Esophagus muscularis mucosa (tissue), 4 donors: Measurements from ENCODE around the gene THADA. TPM values are rescaled to one million over a fixed set of nuclear protein-coding genes. Genes with fewer than 3 reads are reported as not detected.

Source experiments
- DNase-seq: peaks from one replicate; pipeline ENCODE4 v3.0.0-alpha.2; 2017; ENCODE audit errors: extremely low spot score
- H3K27ac ChIP-seq, 4 donors: fragments of 200-600 bp; sonication (generic); replicated peaks in 1 of 4; 1 replicate in 3 of 4; 2 replicates in 1 of 4; pipeline ENCODE4 v1.5.1; 2016 to 2019; ENCODE audit warnings: mild to moderate bottlenecking in 1 of 4
- H3K27me3 ChIP-seq, 4 donors: fragments of 200-600 bp; sonication (generic); one replicate each; pipeline versions ENCODE4 v1.5.1 to v1.6.0; 2016 to 2019
- H3K36me3 ChIP-seq, 4 donors: fragments of 200-600 bp; sonication (generic); one replicate each; pipeline ENCODE4 v1.5.1; 2016 to 2019
- H3K4me1 ChIP-seq, 4 donors: fragments of 200-600 bp; sonication (generic); one replicate each; pipeline ENCODE4 v1.5.1; 2016 to 2019
- H3K4me3 ChIP-seq, 4 donors: fragments of 200-600 bp; sonication (generic); 1 replicate in 2 of 4; 2 replicates in 2 of 4; pipeline ENCODE4 v1.5.1; 2016 to 2019; ENCODE audit warnings: mild to moderate bottlenecking in 4 of 4, moderate library complexity in 1 of 4
- H3K9me3 ChIP-seq, 4 donors: fragments of 200-600 bp; sonication (generic); 1 replicate in 3 of 4; 2 replicates in 1 of 4; pipeline ENCODE4 v1.5.1; 2016 to 2019
- EP300 ChIP-seq: sonication (generic); formaldehyde crosslinking; IDR thresholded peaks from one replicate; pipeline ENCODE4 v1.6.1; 2017; ENCODE audit warnings: antibody characterized with exemption
- POLR2A ChIP-seq: fragments of 450-650 bp; IDR thresholded peaks from one replicate; pipeline ENCODE4 v1.6.1; 2017; ENCODE audit warnings: antibody characterized with exemption, moderate library complexity, mild to moderate bottlenecking, low read depth
- POLR2AphosphoS5 ChIP-seq, 2 donors: sonication (generic); formaldehyde crosslinking; IDR thresholded peaks; one replicate each; pipeline ENCODE4 v1.6.1; 2017; ENCODE audit warnings: antibody characterized with exemption in 2 of 2
- WGBS: methylation state at CpG from one replicate; pipeline ENCODE4 v1.1.5; 2018; 5-methylcytosine and 5-hydroxymethylcytosine counted together
- intact Hi-C: fragments of 100-400 bp; cut with DNase I; formaldehyde crosslinking; loops from one replicate; pipeline ENCODE4 v1.15.1; 2023
- total RNA-seq, 4 donors: library from RNA; depleted of rRNA; stranded (reverse); fragments of >200 nt; gene quantifications; one replicate each; pipeline versions ENCODE4 v1.1.0 to v1.2.1, GENCODE V29; 2016
- TF ChIP-seq, protein P1 (sequence below), 3 experiments: fragments of 200-600 bp in 2 of 3; fragments of 450-650 bp in 1 of 3; sonication (generic) in 2 of 3; IDR thresholded peaks; one replicate each; pipeline ENCODE4 v1.5.1; 2017 to 2019; ENCODE audit warnings: antibody characterized with exemption in 3 of 3, mild to moderate bottlenecking in 2 of 3, moderate library complexity in 1 of 3

The THADA gene
- total RNA-seq, 4 donors from 2014 or later = 17.2 to 28.7 (median 21.3) TPM

DNA sequence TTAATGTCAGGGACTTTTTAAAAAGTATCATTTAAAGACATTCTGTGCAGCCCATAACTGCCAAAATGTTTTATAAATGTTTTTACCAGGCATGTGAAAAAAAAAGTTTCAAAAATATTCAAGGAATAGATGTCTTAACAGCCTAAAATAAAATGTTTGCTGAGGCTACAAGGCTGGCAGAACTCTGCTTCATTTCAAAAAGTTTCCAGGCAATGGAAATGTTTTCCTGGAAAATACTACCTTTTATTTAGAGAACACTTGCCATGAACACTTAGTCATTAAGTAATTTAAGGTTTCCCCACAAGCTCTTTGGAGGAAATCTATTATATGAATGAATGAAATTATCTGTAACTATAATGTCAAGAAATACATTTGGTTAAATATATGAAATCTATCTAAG is 68.8 kb downstream of the THADA start:
- Histone ChIP-seq H3K4me3 (no peak overlapping the region), H3K9me3 (no peaks in the 10 kb centered on the region), H3K27me3 (no peaks in the 10 kb centered on the region), H3K4me1 (peaks cover 0 to 43% (median 36%) of the 10 kb centered on the region in 4 donors), H3K27ac (peak overlapping the region; percentile 59 to 72 (median 66)), H3K36me3 (no peaks in the 10 kb centered on the region)
- DNase-seq = no peak
- TF ChIP-seq EP300 (no peak), POLR2A (no peak), POLR2AphosphoS5 (IDR thresholded peaks at IDR 0.05) (peak in 1 of 2 donors; percentile 42)
- TF ChIP-seq, protein P1, sequence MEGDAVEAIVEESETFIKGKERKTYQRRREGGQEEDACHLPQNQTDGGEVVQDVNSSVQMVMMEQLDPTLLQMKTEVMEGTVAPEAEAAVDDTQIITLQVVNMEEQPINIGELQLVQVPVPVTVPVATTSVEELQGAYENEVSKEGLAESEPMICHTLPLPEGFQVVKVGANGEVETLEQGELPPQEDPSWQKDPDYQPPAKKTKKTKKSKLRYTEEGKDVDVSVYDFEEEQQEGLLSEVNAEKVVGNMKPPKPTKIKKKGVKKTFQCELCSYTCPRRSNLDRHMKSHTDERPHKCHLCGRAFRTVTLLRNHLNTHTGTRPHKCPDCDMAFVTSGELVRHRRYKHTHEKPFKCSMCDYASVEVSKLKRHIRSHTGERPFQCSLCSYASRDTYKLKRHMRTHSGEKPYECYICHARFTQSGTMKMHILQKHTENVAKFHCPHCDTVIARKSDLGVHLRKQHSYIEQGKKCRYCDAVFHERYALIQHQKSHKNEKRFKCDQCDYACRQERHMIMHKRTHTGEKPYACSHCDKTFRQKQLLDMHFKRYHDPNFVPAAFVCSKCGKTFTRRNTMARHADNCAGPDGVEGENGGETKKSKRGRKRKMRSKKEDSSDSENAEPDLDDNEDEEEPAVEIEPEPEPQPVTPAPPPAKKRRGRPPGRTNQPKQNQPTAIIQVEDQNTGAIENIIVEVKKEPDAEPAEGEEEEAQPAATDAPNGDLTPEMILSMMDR (IDR thresholded peaks at IDR 0.05) = no peak
- intact Hi-C loops = no loop called here

DNA sequence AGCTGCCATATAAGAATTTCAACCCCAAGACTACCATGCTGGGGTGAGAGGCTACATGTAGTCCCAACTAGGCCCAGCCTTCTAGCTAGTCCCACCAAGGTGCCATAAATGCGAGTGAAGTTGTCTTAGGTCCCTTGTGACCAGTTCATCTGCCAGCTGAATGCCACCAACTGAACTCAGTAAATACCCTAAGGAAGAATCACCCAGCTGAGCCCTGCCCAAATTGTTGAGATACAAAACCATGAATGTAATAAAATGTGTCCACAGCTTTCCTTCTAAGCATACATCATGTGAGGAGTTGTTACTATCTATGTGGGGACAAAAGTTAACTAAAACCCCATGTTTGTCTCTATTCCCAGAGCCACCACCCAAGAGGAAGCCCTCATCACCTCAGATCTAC is 70.3 kb downstream of the THADA start:
- H3K4me1 ChIP-seq = peaks cover 0 to 46% (median 38%) of the 10 kb centered on the region in 4 donors
- TF ChIP-seq POLR2AphosphoS5 (IDR thresholded peaks at IDR 0.05) = no peak
- TF ChIP-seq, protein P1 (IDR thresholded peaks at IDR 0.05) = no peak
- TF ChIP-seq EP300 = no peak
- no peak for TF ChIP-seq POLR2A
- no peaks in the 10 kb centered on the region for H3K27me3 ChIP-seq
- no peak for DNase-seq
- intact Hi-C loops = no loop called here
- no peaks in the 10 kb centered on the region for H3K9me3 ChIP-seq
- 100% methylated on average over 1 of the region's 1 CpG for WGBS
- no peaks in the 10 kb centered on the region for H3K36me3 ChIP-seq
- H3K4me3 ChIP-seq = no peak overlapping the region
- peak overlapping the region; percentile 59 to 72 (median 66) for H3K27ac ChIP-seq

DNA sequence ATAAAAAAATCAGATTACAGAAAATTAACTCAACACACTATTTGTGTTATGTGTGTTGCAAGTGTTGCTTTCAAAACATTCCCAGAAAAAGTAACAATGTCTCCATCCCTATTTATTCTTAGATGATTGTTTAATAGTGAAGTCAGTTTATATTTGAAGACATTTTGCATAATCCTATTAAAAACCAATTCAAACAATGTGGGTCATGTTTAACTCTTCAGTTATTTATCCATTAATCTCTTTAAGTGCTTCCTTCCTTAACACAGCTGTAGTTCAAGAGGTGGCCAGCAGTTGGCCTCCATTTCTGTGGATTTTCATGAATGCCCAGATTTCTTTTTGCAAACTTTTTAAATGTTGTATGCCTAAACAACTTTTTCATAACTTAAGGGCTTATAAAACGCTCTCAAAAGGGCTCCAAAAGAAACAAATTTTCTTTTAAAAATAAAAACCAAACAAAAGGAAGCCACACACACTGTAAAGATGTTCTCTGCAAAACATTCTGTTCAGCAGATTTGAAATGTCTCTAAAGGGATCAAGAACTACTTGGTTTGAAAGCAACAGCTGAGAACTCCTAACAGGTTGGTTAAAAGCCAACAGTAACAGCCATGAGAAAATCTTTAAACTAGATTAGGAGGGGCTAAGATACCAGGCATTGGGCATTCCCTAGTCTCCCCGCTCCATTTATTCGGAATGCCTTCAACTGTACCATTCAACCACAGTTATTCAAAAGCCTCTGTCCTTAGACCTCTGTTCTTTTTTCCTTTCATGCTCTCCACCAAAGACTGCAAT is 71.5 kb downstream of the THADA start:
- H3K4me3 ChIP-seq = no peak overlapping the region
- H3K9me3 ChIP-seq = no peaks in the 10 kb centered on the region
- H3K4me1 ChIP-seq = peaks cover 10 to 57% (median 48%) of the 10 kb centered on the region in 4 donors
- no peak for DNase-seq
- peak overlapping the region in 3 of 4 donors; percentile 43 to 72 (median 69) for H3K27ac ChIP-seq
- WGBS = 75% methylated on average over 3 of the region's 3 CpGs
- no peaks in the 10 kb centered on the region for H3K36me3 ChIP-seq
- no peaks in the 10 kb centered on the region for H3K27me3 ChIP-seq
- intact Hi-C loops = no loop called here
- TF ChIP-seq, protein P1 (IDR thresholded peaks at IDR 0.05) = peak; percentile 38 to 61 (median 46)
- no peak for TF ChIP-seq POLR2AphosphoS5 (IDR thresholded peaks at IDR 0.05)

DNA sequence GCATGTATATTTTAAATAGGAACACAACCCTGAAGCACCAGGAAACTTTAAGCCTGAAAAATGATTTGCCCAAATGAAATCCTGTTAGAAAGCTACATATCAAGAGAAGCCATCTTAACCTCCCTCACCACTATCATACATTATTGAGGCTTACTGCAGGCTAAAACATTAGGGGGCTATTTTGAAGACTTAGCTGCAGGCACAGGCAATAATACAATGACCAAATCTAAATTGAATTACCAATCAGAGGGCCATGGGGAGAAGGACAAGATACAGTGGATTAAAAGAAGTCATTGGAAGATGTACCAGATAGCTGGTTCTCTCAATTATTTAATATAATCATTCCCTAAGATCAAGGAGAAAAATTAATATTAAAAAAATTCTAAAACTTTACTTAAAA is 73.7 kb downstream of the THADA start:
- H3K36me3 ChIP-seq = no peaks in the 10 kb centered on the region
- no peak overlapping the region for H3K4me3 ChIP-seq
- H3K27me3 ChIP-seq = no peaks in the 10 kb centered on the region
- H3K9me3 ChIP-seq = no peaks in the 10 kb centered on the region
- peaks cover 31 to 72% (median 63%) of the 10 kb centered on the region in 4 donors for H3K4me1 ChIP-seq
- TF ChIP-seq POLR2AphosphoS5 (IDR thresholded peaks at IDR 0.05) = no peak
- TF ChIP-seq, protein P1 (IDR thresholded peaks at IDR 0.05) = no peak
- TF ChIP-seq POLR2A = no peak
- TF ChIP-seq EP300 = no peak
- H3K27ac ChIP-seq = no peak overlapping the region
- intact Hi-C loops = no loop called here
- no peak for DNase-seq

DNA sequence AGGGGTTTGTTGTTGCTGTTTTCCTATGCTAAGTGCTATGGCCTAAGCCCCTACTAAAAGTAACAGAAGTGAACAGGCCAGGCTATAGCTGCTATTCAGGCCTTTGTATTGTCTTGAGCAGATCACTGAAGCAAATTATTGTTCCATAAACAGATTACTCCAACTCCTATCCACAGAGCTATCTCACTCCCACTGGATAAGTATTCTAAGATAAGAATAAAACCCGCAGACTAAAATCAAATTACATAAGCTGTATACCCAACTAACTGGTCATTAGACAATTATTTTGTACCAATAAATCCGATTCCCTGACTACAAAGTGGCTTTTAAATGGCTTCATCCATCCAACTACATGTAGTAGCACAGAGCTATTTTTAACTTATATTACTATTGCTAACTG is 74.3 kb downstream of the THADA start:
- Histone ChIP-seq H3K36me3 (no peaks in the 10 kb centered on the region), H3K4me1 (peaks cover 34 to 72% (median 64%) of the 10 kb centered on the region in 4 donors), H3K27ac (peak overlapping the region in 3 of 4 donors; percentile 79 to 82 (median 81)), H3K27me3 (no peaks in the 10 kb centered on the region), H3K9me3 (no peaks in the 10 kb centered on the region), H3K4me3 (no peak overlapping the region)
- DNase-seq = no peak
- 91% methylated on average over 2 of the region's 2 CpGs for WGBS
- intact Hi-C loops = no loop called here
- TF ChIP-seq POLR2A = no peak
- no peak for TF ChIP-seq POLR2AphosphoS5 (IDR thresholded peaks at IDR 0.05)
- no peak for TF ChIP-seq EP300
- TF ChIP-seq, protein P1 (IDR thresholded peaks at IDR 0.05) = no peak
